Stomach (tissue), 9 donors: ENCODE data around the gene COL7A1. TPM values are rescaled to one million over a fixed set of nuclear protein-coding genes. Genes with fewer than 3 reads are reported as not detected.
"Not testable (repeated sequence)": the region's sequence is repeated elsewhere in the genome, so short reads cannot be mapped to it uniquely, and the experiment has no call there.

Source experiments
- DNase-seq, 2 donors: peaks; one replicate each; pipeline versions ENCODE4 v3.0.0 to v3.0.0-alpha.2; 2013 to 2019
- H3K27ac ChIP-seq, 5 donors: fragments of 200-600 bp in 4 of 5; sonication (generic) in 4 of 5; one replicate each; pipeline ENCODE4 v1.5.1; 2013 to 2019; ENCODE audit warnings: mild to moderate bottlenecking in 1 of 5, moderate library complexity in 1 of 5
- H3K27me3 ChIP-seq, 3 donors: fragments of 200-600 bp; sonication (generic); one replicate each; pipeline ENCODE4 v1.5.1; 2017 to 2019; ENCODE audit warnings: mixed run types in 1 of 3
- H3K36me3 ChIP-seq, 4 donors: fragments of 200-600 bp; sonication (generic); 1 replicate in 3 of 4; 2 replicates in 1 of 4; pipeline ENCODE4 v1.5.1; 2016 to 2019
- H3K4me1 ChIP-seq, 4 donors: fragments of 200-600 bp; sonication (generic); one replicate each; pipeline ENCODE4 v1.5.1; 2016 to 2019
- H3K4me3 ChIP-seq, 4 donors: fragments of 200-600 bp; sonication (generic) in 3 of 4; one replicate each; pipeline ENCODE4 v1.5.1; 2016 to 2019; ENCODE audit warnings: mild to moderate bottlenecking in 1 of 4
- H3K9me3 ChIP-seq, 4 donors: fragments of 200-600 bp; sonication (generic); one replicate each; pipeline ENCODE4 v1.5.1; 2016 to 2019
- CTCF ChIP-seq, 7 experiments: fragments of 450-650 bp in 4 of 7; fragments of 200-600 bp in 3 of 7; sonication (generic) in 3 of 7; IDR thresholded peaks; one replicate each; pipeline ENCODE4 v1.5.1; 2016 to 2019; ENCODE audit warnings: antibody characterized with exemption in 7 of 7, control low read depth in 2 of 7, mild to moderate bottlenecking in 1 of 7
- EP300 ChIP-seq: sonication (generic); formaldehyde crosslinking; IDR thresholded peaks from one replicate; pipeline ENCODE4 v1.6.1; 2017; ENCODE audit warnings: antibody characterized with exemption
- POLR2A ChIP-seq, 4 donors: fragments of 450-650 bp; IDR thresholded peaks; one replicate each; pipeline ENCODE4 v1.6.1; 2016; ENCODE audit warnings: antibody characterized with exemption in 4 of 4, control low read depth in 2 of 4, mild to moderate bottlenecking in 1 of 4, moderate library complexity in 1 of 4
- POLR2AphosphoS5 ChIP-seq, 3 donors: sonication (generic); formaldehyde crosslinking; IDR thresholded peaks; one replicate each; pipeline ENCODE4 v1.6.1; 2016; ENCODE audit warnings: antibody characterized with exemption in 3 of 3
- WGBS, 5 donors: extraction: QIAGEN DNeasy Blood & Tissue Kit in 3 of 5; methylation state at CpG; one replicate each; pipeline versions ENCODE4 v1.1.5 to v1.1.7; 2013 to 2018; 5-methylcytosine and 5-hydroxymethylcytosine counted together
- intact Hi-C: fragments of 100-400 bp; cut with DNase I; formaldehyde crosslinking; loops from one replicate; pipeline ENCODE4 v1.15.1; 2023; ENCODE audit warnings: low total_unique reads
- polyA plus RNA-seq, 3 donors: library from polyadenylated mRNA; stranded (reverse); fragments of 200-250 nt; gene quantifications; one replicate each; pipeline ENCODE4 v1.2.3, GENCODE V29; 2013
- total RNA-seq, 5 donors: library from RNA; depleted of rRNA; stranded (reverse); fragments of >200 nt; gene quantifications; one replicate each; pipeline versions ENCODE4 v1.1.0 to v1.2.3, GENCODE V29; 2014 to 2016
- donor health status: healthy with polysubstance abuse.
- donor health status: Bipolar disorder and iron deficiency.
- donor health status: healthy.

The COL7A1 gene
- total and polyA plus RNA-seq, 8 donors: 1.8 to 123 (median 7.7) TPM

GRCh38 chr3:48553886-48554845 is 41.0 kb downstream of the COL7A1 start:
- Histone ChIP-seq H3K4me3 (no peak overlapping the region), H3K9me3 (no peaks in the 10 kb centered on the region), H3K36me3 (no peaks in the 10 kb centered on the region), H3K27ac (peak overlapping the region in 2 of 5 donors; percentile 37 to 43), H3K27me3 (no peaks in the 10 kb centered on the region), H3K4me1 (peaks cover 24 to 51% (median 37%) of the 10 kb centered on the region in 4 donors)
- TF ChIP-seq POLR2A (IDR thresholded peaks at IDR 0.05): no peak
- no peak for TF ChIP-seq CTCF (IDR thresholded peaks at IDR 0.05)
- no peak for TF ChIP-seq POLR2AphosphoS5 (IDR thresholded peaks at IDR 0.05)
- no peak for TF ChIP-seq EP300
- intact Hi-C loops: loop anchor here (5.0 kb wide), 1 partner anchor 92 kb away; no protein-coding TSS in a partner anchor
- DNase-seq: no peak
- WGBS, 5 donors: 79 to 87% (median 84%) methylated on average over 14 of the region's 14 CpGs

- DNase-seq: no peak
- Histone ChIP-seq H3K9me3 (no peaks in the 10 kb centered on the region), H3K4me3 (no peak overlapping the region), H3K27me3 (no peaks in the 10 kb centered on the region), H3K27ac (peak overlapping the region in 2 of 5 donors; percentile 37 to 43), H3K36me3 (no peaks in the 10 kb centered on the region), H3K4me1 (peaks cover 24 to 51% (median 35%) of the 10 kb centered on the region in 4 donors)
- WGBS, 5 donors: 88 to 97% (median 91%) methylated on average over 5 of the region's 5 CpGs
- TF ChIP-seq CTCF (IDR thresholded peaks at IDR 0.05): no peak
- no peak for TF ChIP-seq EP300
- TF ChIP-seq POLR2AphosphoS5 (IDR thresholded peaks at IDR 0.05): no peak
- TF ChIP-seq POLR2A (IDR thresholded peaks at IDR 0.05): no peak
- intact Hi-C loops: loop anchor here (5.0 kb wide), 1 partner anchor 91 kb away; no protein-coding TSS in a partner anchor
These were observed 41.8 kb downstream of the COL7A1 start for GRCh38 chr3:48553361-48553760.

GRCh38 chr3:48552111-48552951 is 42.8 kb downstream of the COL7A1 start:
- peaks cover 17 to 41% (median 25%) of the 10 kb centered on the region in 4 donors for H3K4me1 ChIP-seq
- peak overlapping the region in 4 of 5 donors; percentile 13 to 43 (median 32) for H3K27ac ChIP-seq
- peaks cover 0 to 3% (median 1%) of the 10 kb centered on the region in 4 donors for H3K36me3 ChIP-seq
- TF ChIP-seq CTCF (IDR thresholded peaks at IDR 0.05): no peak
- no peak for TF ChIP-seq EP300
- TF ChIP-seq POLR2A (IDR thresholded peaks at IDR 0.05): no peak
- TF ChIP-seq POLR2AphosphoS5 (IDR thresholded peaks at IDR 0.05): no peak
- H3K9me3 ChIP-seq: no peaks in the 10 kb centered on the region
- 54 to 64% (median 59%) methylated on average over 13 to 14 of the region's 14 CpGs for WGBS, 5 donors
- no peaks in the 10 kb centered on the region for H3K27me3 ChIP-seq
- H3K4me3 ChIP-seq: no peak overlapping the region
- intact Hi-C loops: loop anchor here (5.0 kb wide), 1 partner anchor 90 kb away; no protein-coding TSS in a partner anchor
- DNase-seq: peak; percentile 67 to 81

- H3K36me3 ChIP-seq, H3K4me3 ChIP-seq, H3K27me3 ChIP-seq, DNase-seq, H3K9me3 ChIP-seq: not testable (repeated sequence)
- H3K27ac ChIP-seq: peak overlapping the region in 3 of 5 donors; percentile 27 to 43 (median 37)
- H3K4me1 ChIP-seq: peaks cover 13 to 37% (median 21%) of the 10 kb centered on the region in 4 donors
- intact Hi-C loops: loop anchor here (5.0 kb wide), 1 partner anchor 89 kb away; no protein-coding TSS in a partner anchor
- 89 to 96% (median 92%) methylated on average over 7 of the region's 7 CpGs for WGBS, 5 donors
These were observed 43.5 kb downstream of the COL7A1 start for GRCh38 chr3:48551651-48552050.
